OCI-M1 (cell line): Measurements from ENCODE around the gene PLXND1.

ENCODE experiments used
- DNase-seq: peaks from one replicate; lab custom pipeline; 2025; lab: John Stamatoyannopoulos, UW

Gene PLXND1

DNA sequence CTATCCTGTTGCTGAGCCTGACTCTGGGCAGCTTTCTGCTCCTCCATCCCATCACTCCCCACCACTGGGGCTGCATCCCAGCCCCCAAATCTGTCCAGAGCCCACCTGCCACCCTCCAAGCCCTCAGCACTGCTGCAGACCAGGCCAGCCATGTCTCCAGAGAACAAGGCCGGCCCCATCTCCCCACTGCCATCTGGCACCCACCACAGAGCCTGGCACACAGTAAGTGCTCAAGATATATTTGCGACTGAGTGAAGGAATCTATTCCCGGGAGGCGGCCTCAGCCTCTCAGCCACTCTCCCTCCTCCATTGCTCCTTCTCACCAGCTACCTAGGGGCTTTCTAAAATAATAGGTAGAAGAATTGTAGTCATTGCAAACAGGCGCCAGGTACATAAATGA is 4.8 kb downstream of the PLXND1 start:
- DNase-seq, result no peak

- no peak for DNase-seq
Measured at GRCh38 chr3:129600348-129600747, 6.1 kb downstream of the PLXND1 start.

DNA sequence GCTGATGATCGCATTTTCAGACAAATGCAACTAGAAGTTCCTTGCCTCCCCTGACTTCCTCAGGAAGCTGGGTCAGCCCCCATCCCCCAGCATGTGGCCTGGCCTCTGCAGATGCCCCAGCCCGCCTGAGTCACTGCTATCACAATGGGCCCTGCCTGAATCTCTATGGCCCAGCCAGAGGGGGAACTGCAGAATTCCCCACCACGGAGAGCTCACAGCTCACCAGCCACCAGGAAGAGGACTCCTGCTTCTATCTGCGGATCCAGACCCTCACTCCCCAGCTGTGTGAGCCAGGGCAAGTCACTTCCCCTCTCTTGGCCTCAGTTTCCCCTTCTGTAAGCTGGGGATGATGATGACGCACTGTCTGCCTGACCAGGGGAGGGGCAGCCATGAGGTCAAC is 6.9 kb downstream of the PLXND1 start:
- DNase-seq, result peak; percentile 73

DNA sequence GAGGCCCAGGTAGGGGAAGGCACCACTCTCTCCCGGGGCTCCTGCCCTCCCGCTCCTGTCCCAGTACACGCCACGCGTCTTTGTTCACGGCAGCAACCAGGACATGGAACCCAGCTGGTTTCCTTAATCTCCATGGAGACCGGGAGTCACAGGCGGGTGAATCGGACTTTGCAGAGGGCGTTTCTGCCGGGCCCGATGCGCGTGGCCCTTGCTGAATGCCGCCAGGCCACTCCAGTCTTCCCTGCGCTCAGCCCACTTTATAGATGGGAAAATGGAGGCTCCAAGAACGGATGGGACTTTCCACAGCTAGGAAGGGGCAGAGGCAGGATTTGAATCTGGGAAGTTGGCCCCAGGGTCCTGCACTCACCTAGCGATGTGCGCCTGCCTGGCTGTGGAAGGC is 7.4 kb downstream of the PLXND1 start:
- DNase-seq, result no peak

DNA sequence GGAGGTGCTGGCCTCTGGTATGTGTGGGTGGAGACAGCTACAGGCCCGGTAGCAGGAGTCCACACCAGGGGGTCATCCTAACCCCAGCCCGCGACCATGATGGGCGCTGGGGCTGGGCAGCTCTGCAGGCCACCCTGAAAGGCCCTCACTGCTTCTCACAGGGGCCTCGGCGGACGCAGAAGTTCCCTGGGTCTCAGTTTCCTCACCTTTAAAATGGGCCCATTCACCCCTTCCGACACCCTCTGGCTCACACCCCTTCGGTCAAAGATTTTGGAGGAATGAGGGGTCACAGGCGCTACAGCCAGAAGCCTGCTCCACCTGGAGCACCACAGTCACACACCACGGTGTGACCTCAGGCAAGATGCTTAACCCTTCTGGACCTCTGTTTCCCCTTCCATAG is 8.0 kb downstream of the PLXND1 start:
- DNase-seq, result no peak

DNA sequence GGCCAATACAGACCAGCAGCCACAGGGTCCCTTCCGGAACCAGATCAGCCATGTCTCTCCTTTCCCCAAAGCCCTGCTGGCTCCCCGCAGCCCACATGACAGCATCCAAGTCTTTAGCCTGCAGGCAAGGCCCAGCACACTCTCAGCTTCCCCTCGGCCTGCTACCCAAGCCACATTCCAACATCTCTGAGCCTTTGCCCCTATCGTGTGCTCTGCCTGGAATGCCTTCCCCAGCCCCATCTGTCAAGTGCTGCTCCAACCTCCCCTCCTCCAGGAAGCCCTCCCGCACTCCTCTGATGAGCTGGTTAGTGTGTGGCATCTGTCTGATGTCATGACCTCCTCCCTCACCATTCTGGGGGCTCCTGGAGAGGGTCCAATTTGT is 8.5 kb downstream of the PLXND1 start:
- no peak for DNase-seq

- DNase-seq, result no peak
Measured at GRCh38 chr3:129597087-129597999, 9.1 kb downstream of the PLXND1 start.

- no peak for DNase-seq
Measured at GRCh38 chr3:129596194-129597086, 10.0 kb downstream of the PLXND1 start.

DNA sequence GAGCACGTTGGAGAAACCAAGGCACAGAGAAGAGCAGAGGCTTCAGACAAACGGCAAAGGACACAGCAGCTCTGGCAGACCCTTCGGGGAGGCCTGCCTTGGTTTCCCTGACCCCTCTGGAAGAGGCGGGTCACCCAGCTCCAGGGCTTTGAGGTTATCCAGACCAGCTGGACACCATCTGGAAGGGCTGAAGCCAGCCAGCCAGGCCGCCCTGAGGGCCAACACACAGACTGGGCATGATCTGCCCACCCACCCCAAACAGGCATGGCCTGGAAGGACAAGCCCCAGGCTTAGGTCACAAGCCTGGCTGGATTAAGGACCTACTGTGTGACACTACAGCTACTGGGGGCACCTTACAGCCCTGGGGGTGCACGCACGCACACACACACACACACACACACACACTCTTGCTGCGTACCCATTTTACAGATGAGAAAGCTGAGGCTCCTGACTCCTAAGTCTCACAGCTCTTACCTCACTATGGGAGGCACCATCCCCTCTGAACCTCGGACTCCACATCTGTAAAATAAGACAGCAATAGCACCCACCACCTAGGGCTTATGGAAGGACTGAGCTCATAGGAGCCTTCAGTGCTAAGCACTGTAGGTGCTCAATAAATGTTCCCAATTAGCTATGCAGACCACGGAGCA is 10.8 kb downstream of the PLXND1 start:
- no peak for DNase-seq

DNA sequence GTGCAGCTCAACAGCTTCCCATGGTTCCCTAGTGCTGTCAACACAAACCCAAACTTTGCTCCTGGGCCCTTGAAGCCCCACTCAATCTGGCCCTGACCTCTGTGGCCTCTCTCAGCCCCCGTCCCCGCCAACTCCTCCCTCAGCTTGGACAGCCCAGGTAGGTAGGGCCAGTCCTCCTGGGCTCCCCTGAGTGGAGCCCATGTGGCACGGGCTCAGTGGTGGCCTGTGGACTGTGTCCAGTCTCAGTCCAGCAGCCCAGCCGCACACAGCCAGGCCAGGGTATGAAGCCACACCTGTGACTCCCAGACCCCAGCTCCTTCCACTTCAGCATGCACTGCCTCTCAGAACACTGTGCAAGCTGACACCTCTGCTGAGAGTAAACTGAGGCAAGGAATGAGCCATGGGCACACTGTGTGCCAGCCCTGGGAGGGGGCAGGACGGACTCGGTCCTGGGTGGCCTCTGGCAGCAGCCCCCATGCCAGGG is 11.5 kb downstream of the PLXND1 start:
- no peak for DNase-seq

DNA sequence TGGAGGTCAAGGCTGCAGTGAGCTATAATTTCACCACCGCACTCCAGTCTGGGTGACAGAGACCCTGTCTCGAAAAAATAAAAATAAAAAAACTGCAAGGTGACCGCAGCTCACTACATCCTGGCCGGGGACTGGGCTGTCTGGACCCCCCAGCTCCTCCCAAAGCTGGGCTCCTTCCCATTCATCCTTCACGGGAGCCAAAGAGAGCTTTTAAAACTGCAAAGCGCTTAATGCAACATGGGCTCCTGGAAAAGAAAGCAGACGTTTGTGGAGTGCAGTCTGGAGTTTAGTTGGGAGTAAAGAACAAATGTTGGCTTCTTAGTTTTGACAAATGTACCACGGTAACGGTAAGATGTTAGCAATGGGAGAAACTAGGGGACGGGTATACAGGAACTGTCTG is 12.1 kb downstream of the PLXND1 start:
- DNase-seq, result no peak

GRCh38 chr3:129593595-129594339 is 12.7 kb downstream of the PLXND1 start:
- no peak for DNase-seq

GRCh38 chr3:129593230-129593594 is 13.3 kb downstream of the PLXND1 start:
- no peak for DNase-seq

DNA sequence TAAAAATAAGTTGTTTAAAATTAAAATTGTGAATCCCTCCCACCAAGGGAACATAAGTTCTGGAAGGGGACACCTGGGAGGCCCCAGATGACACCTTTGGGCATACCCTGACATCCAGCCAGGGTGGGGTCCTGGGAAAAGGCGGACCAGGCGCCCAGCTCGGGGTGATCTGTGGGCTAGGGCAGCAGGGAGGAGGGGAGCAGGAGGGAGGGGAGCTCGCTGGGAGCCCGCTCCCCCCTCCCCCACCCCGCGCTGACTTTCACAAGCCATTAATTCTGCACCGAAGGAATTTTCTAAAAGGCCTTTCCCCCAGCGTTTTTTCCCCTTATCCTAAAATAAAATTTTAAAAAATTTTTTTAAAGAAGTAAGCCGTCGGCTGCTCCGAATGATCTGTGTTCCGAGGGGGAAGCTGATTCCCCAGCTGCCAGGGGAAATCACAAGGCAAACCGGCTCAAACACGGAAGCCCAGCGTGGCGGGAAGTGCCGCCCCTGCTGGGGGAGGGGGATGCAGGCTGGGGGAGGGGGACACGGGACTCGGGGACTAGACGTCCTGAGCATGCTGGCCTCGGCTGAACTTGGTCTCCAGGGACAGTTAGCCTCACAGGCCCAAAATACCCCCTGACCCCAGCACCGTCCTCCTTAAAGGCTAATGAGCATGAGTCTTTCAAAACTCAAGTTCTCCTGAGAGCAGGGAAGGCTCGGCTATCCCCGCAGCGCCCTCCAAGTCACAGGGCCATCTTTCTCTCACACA is 13.9 kb downstream of the PLXND1 start:
- no peak for DNase-seq

DNA sequence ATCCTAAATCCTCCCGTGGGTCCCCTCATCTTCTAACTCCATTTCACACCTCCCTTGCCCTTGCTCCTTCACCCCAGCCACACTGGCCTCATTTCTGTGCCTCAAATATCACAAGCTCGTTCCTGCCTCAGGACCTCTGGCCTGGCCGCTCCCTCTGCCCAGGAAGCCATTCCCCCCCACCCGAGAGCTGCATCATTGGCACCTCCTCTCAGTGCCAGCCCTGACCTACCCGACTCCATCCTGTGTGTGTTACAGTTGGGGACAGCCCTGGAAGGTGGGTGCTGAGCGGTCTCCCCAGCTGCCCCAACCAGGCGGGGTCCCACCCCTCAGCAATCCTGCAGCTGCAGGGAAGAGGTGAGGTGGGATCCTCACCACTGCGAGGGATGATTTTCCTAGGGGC is 14.5 kb downstream of the PLXND1 start:
- DNase-seq, result no peak

DNA sequence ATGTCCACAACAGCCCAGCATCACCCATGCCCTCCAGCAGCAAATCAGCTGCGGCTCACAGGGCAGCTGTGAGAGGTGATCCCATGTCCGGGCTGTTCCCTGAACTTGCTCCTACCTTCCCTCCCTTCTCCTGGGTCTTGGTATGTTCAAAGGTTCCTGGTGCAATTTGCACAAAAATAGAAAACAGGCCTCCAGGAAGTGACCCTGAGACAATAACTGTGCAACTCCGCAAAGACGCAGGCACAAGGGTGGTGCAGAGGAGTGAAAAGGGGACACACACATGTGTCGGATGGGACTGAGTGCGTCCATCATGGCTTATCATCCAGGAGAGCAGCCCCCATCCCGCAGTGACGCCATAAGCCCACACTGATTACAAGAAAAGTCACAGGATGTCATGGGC is 16.3 kb downstream of the PLXND1 start:
- DNase-seq, result no peak

- no peak for DNase-seq
Measured at GRCh38 chr3:129587566-129588210, 18.8 kb downstream of the PLXND1 start.

GRCh38 chr3:129586746-129587430 is 19.6 kb downstream of the PLXND1 start:
- DNase-seq, result no peak

- DNase-seq, result no peak
Measured at GRCh38 chr3:129585949-129586657, 20.4 kb downstream of the PLXND1 start.
